ENCODE results near the gene GPR161. TPM values are rescaled to one million over a fixed set of nuclear protein-coding genes. Genes with fewer than 3 reads are reported as not detected.

GPR161 gene
- total RNA-seq, 2 donors from 2014 or later: 10.3 to 11.6 TPM

DNA sequence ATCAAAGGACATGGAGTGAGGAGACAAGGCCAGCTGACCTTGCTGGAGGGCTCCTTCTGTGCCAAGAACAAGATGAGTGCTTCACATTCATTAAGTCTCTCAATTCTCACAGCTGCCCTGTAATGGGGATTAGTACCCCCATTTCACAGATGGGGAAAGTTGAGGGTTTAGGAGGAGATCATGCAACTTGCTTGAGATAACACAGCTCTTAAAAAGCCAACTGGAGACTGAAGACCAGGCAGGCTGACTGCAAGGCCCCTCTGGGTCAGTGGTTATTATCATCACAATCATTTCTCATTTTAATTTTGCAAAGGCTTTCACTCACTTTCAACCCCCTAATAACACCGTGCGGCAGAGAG, 46.8 kb downstream of the GPR161 start:
- Histone ChIP-seq H3K27ac (no peak overlapping the region), H3K27me3 (replicated peaks; ENCODE audit: insufficient read depth) (no peaks in the 10 kb centered on the region), H3K36me3 (peaks cover 5% of the 10 kb centered on the region), H3K4me3 (no peak overlapping the region), H3K4me1 (ENCODE audit: control insufficient read depth in 1 of 2, low read depth in 2 of 2) (peaks cover 23 to 49% of the 10 kb centered on the region in 2 donors), H3K9me3 (no peaks in the 10 kb centered on the region)
- DNase-seq (ENCODE audit: low spot score) (no peak), ATAC-seq (ENCODE audit: insufficient number of reproducible peaks, low FRiP score, low read depth) (no peak)
- TF ChIP-seq, protein P1, sequence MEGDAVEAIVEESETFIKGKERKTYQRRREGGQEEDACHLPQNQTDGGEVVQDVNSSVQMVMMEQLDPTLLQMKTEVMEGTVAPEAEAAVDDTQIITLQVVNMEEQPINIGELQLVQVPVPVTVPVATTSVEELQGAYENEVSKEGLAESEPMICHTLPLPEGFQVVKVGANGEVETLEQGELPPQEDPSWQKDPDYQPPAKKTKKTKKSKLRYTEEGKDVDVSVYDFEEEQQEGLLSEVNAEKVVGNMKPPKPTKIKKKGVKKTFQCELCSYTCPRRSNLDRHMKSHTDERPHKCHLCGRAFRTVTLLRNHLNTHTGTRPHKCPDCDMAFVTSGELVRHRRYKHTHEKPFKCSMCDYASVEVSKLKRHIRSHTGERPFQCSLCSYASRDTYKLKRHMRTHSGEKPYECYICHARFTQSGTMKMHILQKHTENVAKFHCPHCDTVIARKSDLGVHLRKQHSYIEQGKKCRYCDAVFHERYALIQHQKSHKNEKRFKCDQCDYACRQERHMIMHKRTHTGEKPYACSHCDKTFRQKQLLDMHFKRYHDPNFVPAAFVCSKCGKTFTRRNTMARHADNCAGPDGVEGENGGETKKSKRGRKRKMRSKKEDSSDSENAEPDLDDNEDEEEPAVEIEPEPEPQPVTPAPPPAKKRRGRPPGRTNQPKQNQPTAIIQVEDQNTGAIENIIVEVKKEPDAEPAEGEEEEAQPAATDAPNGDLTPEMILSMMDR (IDR thresholded peaks at IDR 0.05): no peak

DNA sequence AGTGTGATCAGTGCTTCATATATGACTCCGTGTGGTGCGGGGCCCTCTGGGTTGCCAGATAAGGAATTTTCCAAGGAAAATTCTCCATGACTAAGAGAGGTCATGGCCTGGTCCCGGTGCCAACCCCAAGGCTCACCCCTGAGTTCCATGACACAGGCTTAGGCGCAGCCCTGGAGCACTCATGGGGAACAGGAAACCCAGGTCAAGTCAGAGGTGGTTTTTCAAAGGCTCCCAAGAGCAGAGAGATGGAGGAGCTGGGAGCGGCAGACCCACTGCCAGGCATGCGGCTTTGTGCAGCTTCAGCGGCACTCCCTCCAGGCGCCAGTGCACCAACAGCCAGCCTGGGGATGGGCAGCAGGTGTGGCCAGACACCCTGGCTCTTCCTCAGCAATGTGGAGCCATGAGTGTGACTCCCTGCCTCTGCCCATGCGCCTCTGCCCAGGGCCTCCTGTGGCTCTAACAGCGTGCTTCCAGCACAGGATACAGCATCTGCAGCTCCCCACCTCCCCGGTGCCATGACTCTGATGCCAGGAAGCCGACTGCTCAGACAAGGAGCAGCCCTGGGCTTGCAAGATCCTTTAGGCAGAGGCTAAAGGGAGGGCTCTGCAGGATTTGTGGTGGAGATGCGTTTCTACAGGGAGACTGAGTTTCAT, 47.3 kb downstream of the GPR161 start:
- DNase-seq (ENCODE audit: low spot score) (no peak), ATAC-seq (ENCODE audit: insufficient number of reproducible peaks, low FRiP score, low read depth) (no peak)
- no peak overlapping the region for H3K27ac ChIP-seq
- no peak overlapping the region for H3K4me3 ChIP-seq
- peaks cover 5% of the 10 kb centered on the region for H3K36me3 ChIP-seq
- H3K27me3 ChIP-seq (replicated peaks; ENCODE audit: insufficient read depth): no peaks in the 10 kb centered on the region
- no peaks in the 10 kb centered on the region for H3K9me3 ChIP-seq
- TF ChIP-seq, protein P1 (IDR thresholded peaks at IDR 0.05): no peak
- peaks cover 24 to 54% of the 10 kb centered on the region in 2 donors for H3K4me1 ChIP-seq (ENCODE audit: control insufficient read depth in 1 of 2, low read depth in 2 of 2)

DNA sequence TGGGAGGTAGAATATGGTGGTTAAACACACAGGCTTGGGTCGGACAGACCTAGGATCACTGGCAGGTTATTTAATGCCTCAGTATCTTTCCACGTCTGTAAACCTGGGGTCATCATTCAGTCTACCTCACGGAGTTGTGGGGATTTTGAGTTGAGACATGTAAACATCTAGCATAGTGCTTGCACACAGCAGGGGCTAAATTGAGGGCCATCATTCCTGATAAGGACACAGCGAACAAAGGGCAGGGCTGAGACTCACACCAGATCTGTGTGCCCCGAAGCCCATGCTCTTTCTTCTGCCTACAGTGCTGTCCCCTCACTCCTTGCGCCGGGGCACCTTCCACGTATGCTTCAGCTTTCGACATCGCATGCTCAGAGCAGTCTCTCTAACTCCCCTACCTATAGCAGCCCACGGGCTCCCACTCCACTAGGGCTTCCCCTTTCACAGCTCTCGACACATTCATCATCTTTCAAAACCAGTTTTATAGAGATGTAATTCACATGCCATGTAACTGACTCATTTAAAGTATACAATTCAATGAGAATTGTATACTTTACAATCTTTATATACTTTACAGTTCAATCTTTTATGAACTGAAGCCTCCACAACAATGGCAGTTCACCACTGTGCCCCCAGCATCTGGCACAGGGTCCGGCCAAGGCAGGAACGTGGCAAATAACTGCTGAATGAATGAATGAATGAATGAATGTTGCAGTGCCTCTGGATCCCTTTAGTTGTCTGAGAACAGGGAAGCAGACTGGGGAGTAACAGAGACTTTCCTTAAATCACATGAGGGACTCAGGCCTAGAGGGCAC, 48.0 kb downstream of the GPR161 start:
- H3K36me3 ChIP-seq: peaks cover 5% of the 10 kb centered on the region
- TF ChIP-seq, protein P1 (IDR thresholded peaks at IDR 0.05): no peak
- H3K9me3 ChIP-seq: no peaks in the 10 kb centered on the region
- no peak overlapping the region for H3K27ac ChIP-seq
- peaks cover 24 to 60% of the 10 kb centered on the region in 2 donors for H3K4me1 ChIP-seq (ENCODE audit: control insufficient read depth in 1 of 2, low read depth in 2 of 2)
- DNase-seq (ENCODE audit: low spot score): no peak
- no peak overlapping the region for H3K4me3 ChIP-seq
- no peaks in the 10 kb centered on the region for H3K27me3 ChIP-seq (replicated peaks; ENCODE audit: insufficient read depth)
- no peak for ATAC-seq (ENCODE audit: insufficient number of reproducible peaks, low FRiP score, low read depth)

DNA sequence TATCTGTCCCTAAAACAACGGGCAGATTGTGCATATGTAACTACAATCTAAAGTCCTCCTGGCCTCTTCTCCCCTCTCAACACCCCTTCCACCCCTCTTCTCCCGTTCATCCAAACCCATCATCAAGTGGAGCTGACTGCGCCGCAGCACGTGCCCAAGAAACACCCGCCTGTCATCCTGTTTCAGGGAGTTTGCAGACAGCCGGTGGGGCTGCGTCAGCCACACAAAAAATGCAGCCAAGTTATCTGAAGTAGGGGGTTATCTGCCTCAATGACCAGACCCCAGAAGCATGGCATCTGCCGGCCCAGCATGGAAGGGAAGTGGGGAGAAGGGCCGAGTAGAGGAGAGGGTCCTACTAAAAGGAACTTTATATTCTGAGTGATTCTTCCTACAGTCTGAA, 49.0 kb downstream of the GPR161 start:
- peaks cover 5% of the 10 kb centered on the region for H3K36me3 ChIP-seq
- H3K4me1 ChIP-seq (ENCODE audit: control insufficient read depth in 1 of 2, low read depth in 2 of 2): peaks cover 21 to 58% of the 10 kb centered on the region in 2 donors
- TF ChIP-seq, protein P1 (IDR thresholded peaks at IDR 0.05): no peak
- no peaks in the 10 kb centered on the region for H3K27me3 ChIP-seq (replicated peaks; ENCODE audit: insufficient read depth)
- H3K27ac ChIP-seq: no peak overlapping the region
- H3K9me3 ChIP-seq: no peaks in the 10 kb centered on the region
- ATAC-seq (ENCODE audit: insufficient number of reproducible peaks, low FRiP score, low read depth): no peak
- DNase-seq (ENCODE audit: low spot score): no peak
- H3K4me3 ChIP-seq: no peak overlapping the region

- H3K4me1 ChIP-seq (ENCODE audit: control insufficient read depth in 1 of 2, low read depth in 2 of 2): peaks cover 16 to 55% of the 10 kb centered on the region in 2 donors
- H3K36me3 ChIP-seq: peaks cover 5% of the 10 kb centered on the region
- no peaks in the 10 kb centered on the region for H3K27me3 ChIP-seq (replicated peaks; ENCODE audit: insufficient read depth)
- peak overlapping the region; percentile 77 to 78 for H3K27ac ChIP-seq
- TF ChIP-seq, protein P1 (IDR thresholded peaks at IDR 0.05): no peak
- DNase-seq (ENCODE audit: low spot score): no peak
- no peak overlapping the region for H3K4me3 ChIP-seq
- ATAC-seq (ENCODE audit: insufficient number of reproducible peaks, low FRiP score, low read depth): no peak
- no peaks in the 10 kb centered on the region for H3K9me3 ChIP-seq
These were observed 50.3 kb downstream of the GPR161 start for GRCh38 chr1:168086438-168086837.
